Prostate gland (tissue), 2 donors: ENCODE results near the gene MOGAT3.
"Not testable (repeated sequence)": the region's sequence is repeated elsewhere in the genome, so short reads cannot be mapped to it uniquely, and the experiment has no call there.

Source experiments
- POLR2A ChIP-seq: fragments of 450-650 bp; IDR thresholded peaks from one replicate; pipeline ENCODE4 v1.6.1; 2016; ENCODE audit warnings: antibody characterized with exemption, mild to moderate bottlenecking
- POLR2AphosphoS5 ChIP-seq: sonication (generic); formaldehyde crosslinking; IDR thresholded peaks from one replicate; pipeline ENCODE4 v1.6.1; 2017; ENCODE audit warnings: antibody characterized with exemption
- TF ChIP-seq, protein P1 (sequence below), 4 experiments: fragments of 200-600 bp in 2 of 4; fragments of 450-650 bp in 2 of 4; sonication (generic) in 2 of 4; IDR thresholded peaks; 1 replicate in 3 of 4; 2 replicates in 1 of 4; pipeline ENCODE4 v1.5.1; 2016 to 2019; ENCODE audit warnings: antibody characterized with exemption in 4 of 4, mild to moderate bottlenecking in 2 of 4, moderate library complexity in 2 of 4

DNA sequence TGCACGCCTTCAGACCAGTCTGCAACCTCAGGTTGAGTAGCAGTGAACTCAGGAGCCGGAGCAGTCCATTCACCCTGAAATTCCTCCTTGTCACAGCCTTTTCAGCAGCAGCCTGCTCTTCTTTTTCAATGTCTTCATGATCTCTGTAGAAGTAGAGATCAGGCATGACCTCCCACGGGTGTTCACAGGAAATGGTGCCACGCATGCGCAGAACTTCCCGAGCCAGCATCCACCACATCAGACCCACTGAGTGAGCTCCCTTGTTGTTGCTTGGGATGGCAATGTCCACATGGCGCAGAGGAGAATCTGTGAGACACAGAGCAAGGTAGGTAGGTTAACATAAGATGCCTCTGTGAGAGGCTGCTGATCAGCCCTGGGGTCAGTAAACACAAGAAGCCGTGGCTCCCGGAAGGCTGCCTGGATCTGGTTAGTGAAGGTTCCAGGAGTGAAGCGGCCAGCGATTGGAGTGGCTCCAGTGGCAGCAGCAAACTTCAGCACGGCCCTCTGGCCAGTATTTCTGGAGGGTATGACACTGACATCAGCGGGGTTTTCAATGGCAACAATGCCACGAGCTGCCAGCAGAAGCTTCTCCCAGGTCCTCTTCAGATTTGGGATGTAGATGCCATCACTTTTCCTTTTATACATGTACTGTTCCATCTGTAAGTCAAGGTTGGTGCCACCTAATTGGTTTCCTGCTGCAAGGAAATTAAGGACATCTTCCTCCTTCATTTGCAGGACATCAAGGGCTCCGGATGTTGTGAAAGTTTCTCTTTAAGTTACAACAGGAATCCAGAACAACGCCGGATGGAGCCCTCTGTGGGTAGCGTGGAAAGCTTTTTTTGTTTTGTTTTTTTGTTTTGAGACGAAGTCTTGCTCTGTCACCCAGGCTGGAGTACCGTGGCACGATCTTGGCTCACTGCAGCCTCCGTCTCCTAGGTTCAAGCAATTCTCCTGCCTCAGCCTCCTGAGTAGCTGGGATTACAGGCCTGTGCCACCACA, 3.2 kb upstream of the MOGAT3 start:
- TF ChIP-seq, protein P1, sequence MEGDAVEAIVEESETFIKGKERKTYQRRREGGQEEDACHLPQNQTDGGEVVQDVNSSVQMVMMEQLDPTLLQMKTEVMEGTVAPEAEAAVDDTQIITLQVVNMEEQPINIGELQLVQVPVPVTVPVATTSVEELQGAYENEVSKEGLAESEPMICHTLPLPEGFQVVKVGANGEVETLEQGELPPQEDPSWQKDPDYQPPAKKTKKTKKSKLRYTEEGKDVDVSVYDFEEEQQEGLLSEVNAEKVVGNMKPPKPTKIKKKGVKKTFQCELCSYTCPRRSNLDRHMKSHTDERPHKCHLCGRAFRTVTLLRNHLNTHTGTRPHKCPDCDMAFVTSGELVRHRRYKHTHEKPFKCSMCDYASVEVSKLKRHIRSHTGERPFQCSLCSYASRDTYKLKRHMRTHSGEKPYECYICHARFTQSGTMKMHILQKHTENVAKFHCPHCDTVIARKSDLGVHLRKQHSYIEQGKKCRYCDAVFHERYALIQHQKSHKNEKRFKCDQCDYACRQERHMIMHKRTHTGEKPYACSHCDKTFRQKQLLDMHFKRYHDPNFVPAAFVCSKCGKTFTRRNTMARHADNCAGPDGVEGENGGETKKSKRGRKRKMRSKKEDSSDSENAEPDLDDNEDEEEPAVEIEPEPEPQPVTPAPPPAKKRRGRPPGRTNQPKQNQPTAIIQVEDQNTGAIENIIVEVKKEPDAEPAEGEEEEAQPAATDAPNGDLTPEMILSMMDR (IDR thresholded peaks at IDR 0.05), result not testable (repeated sequence)
- not testable (repeated sequence) for TF ChIP-seq POLR2AphosphoS5, POLR2A
